ENCODE data around the gene NCOA1.
"Not testable (repeated sequence)": the region's sequence is repeated elsewhere in the genome, so short reads cannot be mapped to it uniquely, and the experiment has no call there.

NCOA1 gene

GRCh38 chr2:24652265-24653182, 161.5 kb downstream of the NCOA1 start:
- Histone ChIP-seq H3K9me3 (ENCODE audit: control insufficient read depth, insufficient read depth, low read length) (no peaks in the 10 kb centered on the region), H3K4me1 (ENCODE audit: insufficient read depth, low read length) (no peaks in the 10 kb centered on the region), H3K36me3 (ENCODE audit: insufficient read depth, low read length) (no peaks in the 10 kb centered on the region), H3K9ac (ENCODE audit: low read depth, low read length) (no peak overlapping the region)

GRCh38 chr2:24657818-24658217, 166.8 kb downstream of the NCOA1 start:
- no peaks in the 10 kb centered on the region for H3K9me3 ChIP-seq (ENCODE audit: control insufficient read depth, insufficient read depth, low read length)
- H3K9ac ChIP-seq (ENCODE audit: low read depth, low read length), result no peak overlapping the region
- no peaks in the 10 kb centered on the region for H3K36me3 ChIP-seq (ENCODE audit: insufficient read depth, low read length)
- no peaks in the 10 kb centered on the region for H3K4me1 ChIP-seq (ENCODE audit: insufficient read depth, low read length)

DNA sequence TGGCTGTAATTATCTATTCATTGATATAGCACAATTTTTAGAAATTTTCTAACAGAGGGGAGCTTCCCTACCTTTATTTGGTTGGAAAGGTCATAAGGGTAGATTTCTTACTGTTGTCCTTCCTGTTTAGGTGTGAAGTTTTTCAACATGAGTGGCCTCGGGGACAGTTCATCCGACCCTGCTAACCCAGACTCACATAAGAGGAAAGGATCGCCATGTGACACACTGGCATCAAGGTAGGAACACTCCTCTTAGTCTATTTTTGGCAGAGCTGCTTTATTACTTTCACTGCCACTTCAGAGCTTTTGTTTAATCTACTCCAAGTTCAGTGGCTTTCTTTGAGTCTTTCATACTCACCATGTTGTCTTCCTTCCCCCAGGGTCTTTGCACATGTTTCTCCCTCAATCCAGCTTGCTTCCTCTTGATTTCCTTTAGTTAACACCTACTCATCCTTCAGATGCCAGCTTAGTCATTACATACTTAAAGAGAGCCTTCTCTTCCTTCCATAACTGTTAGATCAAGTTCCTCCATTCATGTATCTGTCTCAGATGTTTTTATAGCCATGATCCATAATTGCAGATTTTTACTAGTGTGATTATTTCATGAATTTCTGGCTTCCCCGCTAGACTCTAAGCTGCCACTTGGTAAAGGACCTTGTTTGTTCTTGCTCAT, 167.6 kb downstream of the NCOA1 start:
- H3K9me3 ChIP-seq (ENCODE audit: control insufficient read depth, insufficient read depth, low read length), result no peaks in the 10 kb centered on the region
- H3K36me3 ChIP-seq (ENCODE audit: insufficient read depth, low read length), result no peaks in the 10 kb centered on the region
- no peaks in the 10 kb centered on the region for H3K4me1 ChIP-seq (ENCODE audit: insufficient read depth, low read length)
- H3K9ac ChIP-seq (ENCODE audit: low read depth, low read length), result no peak overlapping the region

DNA sequence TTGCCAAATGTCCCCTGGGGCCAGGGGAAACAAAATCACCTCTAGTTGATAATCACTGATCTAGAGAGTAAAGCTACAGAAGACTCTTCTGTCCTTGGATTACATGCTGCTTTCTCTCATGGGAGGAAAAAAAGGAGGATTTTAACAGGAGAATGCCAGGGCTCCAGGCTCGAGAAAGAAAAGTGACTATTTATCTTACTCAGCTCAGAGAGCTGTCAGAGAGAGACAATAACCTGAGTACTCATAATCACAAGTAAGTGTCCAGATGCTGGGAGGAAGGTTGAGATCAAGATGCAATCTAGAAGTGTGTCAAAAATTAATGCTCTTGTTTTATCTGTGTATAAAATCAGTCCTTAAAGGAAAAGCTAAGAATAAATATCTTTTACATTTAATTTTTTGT, 168.8 kb downstream of the NCOA1 start:
- no peak overlapping the region for H3K9ac ChIP-seq (ENCODE audit: low read depth, low read length)
- no peaks in the 10 kb centered on the region for H3K36me3 ChIP-seq (ENCODE audit: insufficient read depth, low read length)
- no peaks in the 10 kb centered on the region for H3K4me1 ChIP-seq (ENCODE audit: insufficient read depth, low read length)
- H3K9me3 ChIP-seq (ENCODE audit: control insufficient read depth, insufficient read depth, low read length), result no peaks in the 10 kb centered on the region

- no peaks in the 10 kb centered on the region for H3K36me3 ChIP-seq (ENCODE audit: insufficient read depth, low read length)
- H3K4me1 ChIP-seq (ENCODE audit: insufficient read depth, low read length), result no peaks in the 10 kb centered on the region
- no peaks in the 10 kb centered on the region for H3K9me3 ChIP-seq (ENCODE audit: control insufficient read depth, insufficient read depth, low read length)
- H3K9ac ChIP-seq (ENCODE audit: low read depth, low read length), result no peak overlapping the region
These were observed 176.5 kb downstream of the NCOA1 start for GRCh38 chr2:24667542-24667941.

DNA sequence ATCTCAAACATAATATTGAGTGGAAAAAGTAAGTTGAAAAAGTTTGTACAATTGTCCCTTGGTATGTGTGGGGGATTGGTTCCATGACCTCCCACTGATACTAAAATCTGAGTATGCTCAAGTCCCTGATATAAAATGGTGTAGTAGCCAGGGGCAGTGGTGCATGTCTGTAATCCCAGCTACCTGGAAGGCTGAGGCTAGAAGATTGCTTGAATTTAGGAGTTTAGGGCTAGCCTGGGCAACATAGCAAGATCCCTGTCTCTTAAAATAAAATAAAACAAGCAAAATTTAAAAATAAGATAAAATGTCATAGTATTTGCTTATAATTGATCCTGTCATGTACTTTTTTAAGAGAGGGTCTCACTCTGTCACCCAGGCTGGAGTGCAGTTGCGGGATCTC, 180.2 kb downstream of the NCOA1 start:
- Histone ChIP-seq H3K36me3 (ENCODE audit: insufficient read depth, low read length) (no peaks in the 10 kb centered on the region), H3K9ac (ENCODE audit: low read depth, low read length) (no peak overlapping the region)

DNA sequence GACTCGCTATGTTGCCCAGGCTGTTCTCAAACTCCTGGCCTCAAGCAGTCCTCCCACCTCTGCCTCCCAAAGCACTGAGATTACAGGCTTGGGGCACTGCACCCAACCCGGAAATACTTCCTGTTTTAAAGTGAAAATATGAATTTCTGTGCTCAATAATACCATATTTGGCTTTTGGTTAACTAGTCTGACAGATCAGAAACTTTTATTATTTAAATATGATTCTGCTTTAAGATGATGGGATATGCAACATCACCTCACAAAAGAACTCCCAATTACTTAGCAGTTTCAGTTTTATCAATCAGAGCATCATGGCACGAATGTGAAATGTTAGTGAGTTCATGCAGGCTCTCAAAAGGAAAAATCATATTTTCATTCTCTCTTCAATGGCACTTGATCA, 181.5 kb downstream of the NCOA1 start:
- no peaks in the 10 kb centered on the region for H3K9me3 ChIP-seq (ENCODE audit: control insufficient read depth, insufficient read depth, low read length)
- no peak overlapping the region for H3K9ac ChIP-seq (ENCODE audit: low read depth, low read length)
- no peaks in the 10 kb centered on the region for H3K36me3 ChIP-seq (ENCODE audit: insufficient read depth, low read length)
- no peaks in the 10 kb centered on the region for H3K4me1 ChIP-seq (ENCODE audit: insufficient read depth, low read length)

More for the DNA sequence above, 180.2 kb downstream of the NCOA1 start:
- H3K9me3 ChIP-seq (ENCODE audit: control insufficient read depth, insufficient read depth, low read length), result no peaks in the 10 kb centered on the region
- H3K4me1 ChIP-seq (ENCODE audit: insufficient read depth, low read length), result no peaks in the 10 kb centered on the region

DNA sequence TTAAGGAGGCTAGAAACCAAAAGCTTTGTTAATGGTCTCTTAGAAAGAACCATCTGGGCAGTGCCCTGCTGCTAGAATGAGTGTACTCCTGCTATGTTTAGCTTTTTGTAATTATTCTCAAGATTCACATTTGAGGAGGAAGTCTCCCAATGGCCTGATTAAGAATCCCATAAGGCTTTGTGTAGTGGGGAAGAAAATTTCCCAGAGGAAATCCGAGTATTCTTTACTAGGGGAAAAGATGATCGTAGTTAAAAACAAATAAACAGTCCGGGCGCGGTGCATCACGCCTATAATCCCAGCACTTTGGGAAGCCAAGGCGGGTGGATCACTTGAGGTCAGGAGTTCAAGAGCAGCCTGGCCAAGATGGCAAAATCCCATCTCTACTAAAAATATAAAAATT, 184.3 kb downstream of the NCOA1 start:
- Histone ChIP-seq H3K9ac (ENCODE audit: low read depth, low read length) (no peak overlapping the region), H3K36me3 (ENCODE audit: insufficient read depth, low read length) (no peaks in the 10 kb centered on the region), H3K4me1 (ENCODE audit: insufficient read depth, low read length) (no peaks in the 10 kb centered on the region), H3K9me3 (ENCODE audit: control insufficient read depth, insufficient read depth, low read length) (no peaks in the 10 kb centered on the region)

- no peaks in the 10 kb centered on the region for H3K4me1 ChIP-seq (ENCODE audit: insufficient read depth, low read length)
- H3K9ac ChIP-seq (ENCODE audit: low read depth, low read length), result no peak overlapping the region
- H3K9me3 ChIP-seq (ENCODE audit: control insufficient read depth, insufficient read depth, low read length), result no peaks in the 10 kb centered on the region
- H3K36me3 ChIP-seq (ENCODE audit: insufficient read depth, low read length), result no peaks in the 10 kb centered on the region
These were observed 185.4 kb downstream of the NCOA1 start for GRCh38 chr2:24676493-24676892.

GRCh38 chr2:24678066-24678465, 187.0 kb downstream of the NCOA1 start:
- not testable (repeated sequence) for H3K9me3 ChIP-seq (ENCODE audit: control insufficient read depth, insufficient read depth, low read length); H3K4me1 ChIP-seq (ENCODE audit: insufficient read depth, low read length); H3K36me3 ChIP-seq (ENCODE audit: insufficient read depth, low read length)

DNA sequence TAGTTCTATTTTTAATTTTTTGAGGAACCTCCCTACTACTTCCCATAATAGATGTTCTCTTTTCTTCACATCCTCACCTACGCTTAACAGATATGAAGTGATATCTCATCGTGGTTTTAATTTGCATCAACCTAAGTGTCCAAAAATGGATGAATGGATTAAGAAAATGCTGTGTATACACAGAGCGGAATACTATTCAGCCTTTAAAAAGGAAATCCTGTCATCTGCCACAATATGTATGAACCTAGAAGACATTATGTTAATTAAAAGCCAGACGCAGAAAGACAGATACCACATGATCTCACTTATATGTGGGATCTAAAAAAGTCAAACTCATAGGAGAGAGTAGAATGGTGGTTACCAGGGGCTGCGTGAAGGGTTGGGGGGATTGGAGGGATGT, 189.1 kb downstream of the NCOA1 start:
- H3K4me1 ChIP-seq (ENCODE audit: insufficient read depth, low read length), result no peaks in the 10 kb centered on the region
- H3K36me3 ChIP-seq (ENCODE audit: insufficient read depth, low read length), result no peaks in the 10 kb centered on the region
- H3K9me3 ChIP-seq (ENCODE audit: control insufficient read depth, insufficient read depth, low read length), result no peaks in the 10 kb centered on the region
- H3K9ac ChIP-seq (ENCODE audit: low read depth, low read length), result no peak overlapping the region

More at GRCh38 chr2:24678066-24678465, 187.0 kb downstream of the NCOA1 start:
- H3K9ac ChIP-seq (ENCODE audit: low read depth, low read length), result not testable (repeated sequence)

DNA sequence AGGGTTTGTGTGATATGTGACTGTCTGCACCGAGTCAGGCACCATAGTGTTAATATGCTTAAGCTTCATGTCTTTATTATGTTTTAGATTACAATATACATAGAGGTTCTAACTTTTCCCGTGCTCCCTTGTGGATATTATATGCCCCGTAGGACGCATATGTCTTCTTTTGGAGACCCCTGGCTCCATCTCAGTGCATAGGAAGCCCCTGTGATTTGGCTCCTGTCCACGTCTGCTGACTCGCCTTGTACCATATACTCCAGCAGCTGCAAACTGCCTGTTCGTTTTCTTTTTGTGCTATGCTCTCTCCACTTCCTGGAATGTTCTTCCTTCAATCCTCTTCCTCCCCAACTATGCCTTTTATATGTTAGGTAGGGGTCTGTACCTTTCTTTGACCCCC, 191.2 kb downstream of the NCOA1 start:
- Histone ChIP-seq H3K36me3 (ENCODE audit: insufficient read depth, low read length) (no peaks in the 10 kb centered on the region), H3K9me3 (ENCODE audit: control insufficient read depth, insufficient read depth, low read length) (no peaks in the 10 kb centered on the region), H3K4me1 (ENCODE audit: insufficient read depth, low read length) (no peaks in the 10 kb centered on the region), H3K9ac (ENCODE audit: low read depth, low read length) (no peak overlapping the region)

GRCh38 chr2:24683408-24683807, 192.4 kb downstream of the NCOA1 start:
- H3K9ac ChIP-seq (ENCODE audit: low read depth, low read length), result no peak overlapping the region
- no peaks in the 10 kb centered on the region for H3K4me1 ChIP-seq (ENCODE audit: insufficient read depth, low read length)
- no peaks in the 10 kb centered on the region for H3K9me3 ChIP-seq (ENCODE audit: control insufficient read depth, insufficient read depth, low read length)
- H3K36me3 ChIP-seq (ENCODE audit: insufficient read depth, low read length), result no peaks in the 10 kb centered on the region

DNA sequence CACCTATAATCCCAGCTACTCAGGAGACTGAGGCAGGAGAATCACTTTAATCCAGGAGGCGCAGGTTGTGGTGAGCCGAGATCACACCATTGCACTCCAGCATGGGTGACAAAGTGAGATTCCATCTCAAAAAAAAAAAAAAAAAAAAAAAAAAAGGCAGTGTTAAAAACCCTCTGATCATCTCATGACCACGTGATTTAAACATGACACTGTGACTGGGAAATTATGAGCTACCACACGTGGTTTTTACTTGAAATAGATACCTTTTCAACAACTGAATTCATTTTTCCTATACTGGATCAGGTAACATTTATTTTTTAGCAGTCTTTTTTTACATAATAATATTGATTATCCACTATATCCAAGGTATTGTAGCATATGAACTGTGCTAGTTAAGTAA, 199.5 kb downstream of the NCOA1 start:
- Histone ChIP-seq H3K9ac (ENCODE audit: low read depth, low read length) (no peak overlapping the region), H3K9me3 (ENCODE audit: control insufficient read depth, insufficient read depth, low read length) (no peaks in the 10 kb centered on the region), H3K4me1 (ENCODE audit: insufficient read depth, low read length) (no peaks in the 10 kb centered on the region), H3K36me3 (ENCODE audit: insufficient read depth, low read length) (no peaks in the 10 kb centered on the region)

- no peaks in the 10 kb centered on the region for H3K4me1 ChIP-seq (ENCODE audit: insufficient read depth, low read length)
- no peaks in the 10 kb centered on the region for H3K36me3 ChIP-seq (ENCODE audit: insufficient read depth, low read length)
- H3K9me3 ChIP-seq (ENCODE audit: control insufficient read depth, insufficient read depth, low read length), result no peaks in the 10 kb centered on the region
- H3K9ac ChIP-seq (ENCODE audit: low read depth, low read length), result no peak overlapping the region
These were observed 200.8 kb downstream of the NCOA1 start for GRCh38 chr2:24691806-24692205.

Data from ES-I3 (cell line).